DMS153 treated with DMSO at 0.1 percent for 48 hours (cell line): Measurements from ENCODE around the gene CSF1R.

ENCODE experiments used
- DNase-seq: peaks from one replicate; lab custom pipeline; 2025; ENCODE audit not compliant: unreplicated experiment; lab: John Stamatoyannopoulos, UW

The CSF1R gene

GRCh38 chr5:150070821-150071220 is 15.5 kb downstream of the CSF1R start:
- DNase-seq, result no peak

- no peak for DNase-seq
Observed at GRCh38 chr5:150069672-150070627, 16.4 kb downstream of the CSF1R start.

- no peak for DNase-seq
Observed at GRCh38 chr5:150068961-150069645, 17.3 kb downstream of the CSF1R start.

GRCh38 chr5:150068472-150068871 is 17.9 kb downstream of the CSF1R start:
- DNase-seq, result no peak

- DNase-seq, result no peak
Observed at GRCh38 chr5:150068071-150068470, 18.3 kb downstream of the CSF1R start.

GRCh38 chr5:150067405-150067960 is 18.9 kb downstream of the CSF1R start:
- DNase-seq, result no peak

GRCh38 chr5:150066901-150067396 is 19.4 kb downstream of the CSF1R start:
- no peak for DNase-seq

- no peak for DNase-seq
Observed at GRCh38 chr5:150066436-150066835, 19.9 kb downstream of the CSF1R start.

- no peak for DNase-seq
Observed at GRCh38 chr5:150065886-150066285, 20.5 kb downstream of the CSF1R start.

- DNase-seq, result no peak
Observed at GRCh38 chr5:150065346-150065745, 21.0 kb downstream of the CSF1R start.

- no peak for DNase-seq
Observed at GRCh38 chr5:150064681-150065220, 21.6 kb downstream of the CSF1R start.

GRCh38 chr5:150063638-150064037 is 22.7 kb downstream of the CSF1R start:
- DNase-seq, result no peak

GRCh38 chr5:150062216-150062922 is 24.0 kb downstream of the CSF1R start:
- no peak for DNase-seq

- no peak for DNase-seq
Observed at GRCh38 chr5:150061538-150061995, 24.8 kb downstream of the CSF1R start.

- DNase-seq, result no peak
Observed at GRCh38 chr5:150060471-150060870, 25.9 kb downstream of the CSF1R start.

GRCh38 chr5:150059623-150060022 is 26.7 kb downstream of the CSF1R start:
- DNase-seq, result no peak

- no peak for DNase-seq
Observed at GRCh38 chr5:150058480-150059126, 27.8 kb downstream of the CSF1R start.

GRCh38 chr5:150057996-150058395 is 28.4 kb downstream of the CSF1R start:
- DNase-seq, result no peak

GRCh38 chr5:150057511-150057910 is 28.8 kb downstream of the CSF1R start:
- DNase-seq, result no peak

GRCh38 chr5:150057052-150057451 is 29.3 kb downstream of the CSF1R start:
- no peak for DNase-seq
